ENCODE data around the gene MKLN1. TPM values are rescaled to one million over a fixed set of nuclear protein-coding genes. Genes with fewer than 3 reads are reported as not detected.

The MKLN1 gene
- total and polyA plus RNA-seq, 2 donors (not counting 1 experiment from before 2014, with no cell fraction given) = 8.5 to 68.4 TPM

DNA sequence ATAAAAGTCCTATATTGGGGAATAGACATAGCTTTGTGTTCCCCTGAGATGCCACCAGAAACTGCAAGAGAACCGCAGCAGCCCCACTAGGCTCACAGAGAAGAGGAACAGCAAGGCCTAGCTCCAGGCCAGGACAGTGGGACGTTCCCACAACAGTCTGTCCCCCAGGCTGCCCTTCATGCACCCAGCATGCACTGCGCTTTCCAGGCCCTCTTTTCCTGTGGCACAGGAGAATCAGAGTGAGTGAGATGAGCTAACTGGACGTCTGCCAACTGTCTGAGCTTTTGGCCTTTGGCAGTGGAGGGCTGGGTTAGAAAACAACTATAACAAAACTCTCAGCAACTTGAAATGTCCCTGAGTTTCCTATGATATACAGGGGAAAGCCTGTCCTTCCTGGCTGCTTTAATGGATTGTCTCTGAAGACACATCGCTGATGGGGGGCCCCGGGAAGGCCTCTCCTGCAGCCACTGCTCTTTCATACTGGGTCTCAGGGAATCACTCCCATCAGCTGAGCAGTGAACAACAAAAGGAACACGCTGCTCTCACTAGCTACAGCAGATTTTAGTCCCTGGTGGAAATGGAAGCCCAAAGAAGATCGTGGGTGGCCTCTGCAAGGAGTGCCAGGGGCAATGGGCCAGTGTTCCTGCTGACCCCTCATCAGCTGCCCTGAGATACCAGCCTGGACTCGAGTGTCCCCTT lies 175.3 kb downstream of the MKLN1 start:
- Histone ChIP-seq H3K4me3 (ENCODE audit: control extremely low read depth in 1 of 5, extremely low read depth in 1 of 5, insufficient read depth in 1 of 5, low read depth in 2 of 5, low read length in 4 of 5) (no peak overlapping the region), H3K79me2 (ENCODE audit: control insufficient read depth, insufficient read depth, low read length) (no peaks in the 10 kb centered on the region), H2AFZ (ENCODE audit: insufficient read depth, low read depth, low read length, poor library complexity, severe bottlenecking) (no peak overlapping the region), H3K9me3 (ENCODE audit: control extremely low read depth in 1 of 3, control insufficient read depth in 2 of 3, insufficient read depth in 1 of 3, low read length in 2 of 3) (no peaks in the 10 kb centered on the region), H3K4me2 (replicated peaks; ENCODE audit: low read depth, low read length, poor library complexity, severe bottlenecking) (no peak overlapping the region), H3K27ac (ENCODE audit: low read length in 2 of 2) (no peak overlapping the region), H3K27me3 (replicated peaks in 1 of 4; ENCODE audit: control extremely low read depth in 1 of 4, control insufficient read depth in 3 of 4, insufficient read depth in 4 of 4, low read length in 3 of 4) (no peaks in the 10 kb centered on the region), H4K20me1 (ENCODE audit: control insufficient read depth, insufficient read depth, low read length, poor library complexity, severe bottlenecking) (no peaks in the 10 kb centered on the region), H3K4me1 (ENCODE audit: control insufficient read depth in 2 of 2, insufficient read depth in 2 of 2, low read length in 2 of 2) (peaks cover under 1 to 5% of the 10 kb centered on the region in 2 donors), H3K9ac (ENCODE audit: low read length) (no peak overlapping the region), H3K36me3 (replicated peaks in 1 of 2; ENCODE audit: control extremely low read depth in 1 of 2, control insufficient read depth in 1 of 2, extremely low read depth in 1 of 2, insufficient read depth in 2 of 2, low read length in 1 of 2) (peaks cover 2 to 3% of the 10 kb centered on the region in 2 experiments)
- TF ChIP-seq, protein P1, sequence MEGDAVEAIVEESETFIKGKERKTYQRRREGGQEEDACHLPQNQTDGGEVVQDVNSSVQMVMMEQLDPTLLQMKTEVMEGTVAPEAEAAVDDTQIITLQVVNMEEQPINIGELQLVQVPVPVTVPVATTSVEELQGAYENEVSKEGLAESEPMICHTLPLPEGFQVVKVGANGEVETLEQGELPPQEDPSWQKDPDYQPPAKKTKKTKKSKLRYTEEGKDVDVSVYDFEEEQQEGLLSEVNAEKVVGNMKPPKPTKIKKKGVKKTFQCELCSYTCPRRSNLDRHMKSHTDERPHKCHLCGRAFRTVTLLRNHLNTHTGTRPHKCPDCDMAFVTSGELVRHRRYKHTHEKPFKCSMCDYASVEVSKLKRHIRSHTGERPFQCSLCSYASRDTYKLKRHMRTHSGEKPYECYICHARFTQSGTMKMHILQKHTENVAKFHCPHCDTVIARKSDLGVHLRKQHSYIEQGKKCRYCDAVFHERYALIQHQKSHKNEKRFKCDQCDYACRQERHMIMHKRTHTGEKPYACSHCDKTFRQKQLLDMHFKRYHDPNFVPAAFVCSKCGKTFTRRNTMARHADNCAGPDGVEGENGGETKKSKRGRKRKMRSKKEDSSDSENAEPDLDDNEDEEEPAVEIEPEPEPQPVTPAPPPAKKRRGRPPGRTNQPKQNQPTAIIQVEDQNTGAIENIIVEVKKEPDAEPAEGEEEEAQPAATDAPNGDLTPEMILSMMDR (IDR thresholded peaks at IDR 0.05) = no peak
- TF ChIP-seq EZH2 (IDR thresholded peaks at IDR 0.05; ENCODE audit: borderline replicate concordance, insufficient read depth, low read depth, low read length, poor library complexity, severe bottlenecking) = no peak
- intact Hi-C loops (cut with micrococcal nuclease) = no loop called here
- H3K27ac Mint-ChIP-seq = no peak overlapping the region
- DNase-seq (no peak), ATAC-seq (ENCODE audit: low read depth) (no peak)
- H3K27me3 Mint-ChIP-seq = peaks cover 3% of the 10 kb centered on the region
- CTCF ChIA-PET = interaction anchor here (1.6 to 5.1 kb wide), 3 partner anchors 9 to 152 kb away, joined by 5 to 43 read pairs (median 7); no protein-coding TSS in a partner anchor
- no peaks in the 10 kb centered on the region for H3K9me3 Mint-ChIP-seq (ENCODE audit: insufficient read depth)
- POLR2A ChIA-PET = interaction anchor here (0.6 kb wide), 1 partner anchor 1424 kb away, joined by 3 read pairs; no protein-coding TSS in a partner anchor
- H3K4me3 Mint-ChIP-seq = no peak overlapping the region
- WGBS (ENCODE audit: insufficient coverage) = 81% methylated on average over 7 of the region's 9 CpGs
- peaks cover 14% of the 10 kb centered on the region for H3K4me1 Mint-ChIP-seq

DNA sequence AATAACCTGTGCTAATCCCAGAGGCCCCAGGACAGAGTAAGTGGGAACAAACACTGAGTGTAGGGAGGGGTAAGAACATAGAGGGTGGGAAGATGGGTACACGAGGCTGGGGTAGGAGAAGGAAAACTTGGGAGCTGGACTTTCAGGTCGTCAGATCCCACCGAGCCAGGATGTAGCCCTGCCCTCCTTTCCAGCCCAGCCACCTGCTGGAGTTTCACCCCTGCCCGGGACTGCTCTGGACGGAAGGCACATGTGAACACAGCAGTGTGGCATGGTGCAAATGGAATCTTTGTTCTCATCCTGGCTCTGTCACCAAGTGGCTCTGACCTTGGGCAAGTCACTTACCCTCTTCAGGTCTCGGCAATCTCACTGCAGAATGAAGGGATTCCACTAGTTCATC lies 176.0 kb downstream of the MKLN1 start:
- whole genome bisulfite sequencing (ENCODE audit: insufficient coverage) = 85% methylated on average over 5 of the region's 6 CpGs
- DNase-seq (peak; percentile 10), ATAC-seq (ENCODE audit: low read depth) (no peak)
- TF ChIP-seq, protein P1 (IDR thresholded peaks at IDR 0.05) = no peak
- TF ChIP-seq EZH2 (IDR thresholded peaks at IDR 0.05; ENCODE audit: borderline replicate concordance, insufficient read depth, low read depth, low read length, poor library complexity, severe bottlenecking) = no peak
- POLR2A ChIA-PET = no interaction called here
- CTCF ChIA-PET = interaction anchor here (0.8 to 1.6 kb wide), 3 partner anchors 10 to 151 kb away, joined by 3 to 9 read pairs (median 5); no protein-coding TSS in a partner anchor
- no peaks in the 10 kb centered on the region for H4K20me1 ChIP-seq (ENCODE audit: control insufficient read depth, insufficient read depth, low read length, poor library complexity, severe bottlenecking)
- no peak overlapping the region for H2AFZ ChIP-seq (ENCODE audit: insufficient read depth, low read depth, low read length, poor library complexity, severe bottlenecking)
- Mint-ChIP-seq H3K4me1 (peaks cover 19% of the 10 kb centered on the region), H3K9me3 (ENCODE audit: insufficient read depth) (no peaks in the 10 kb centered on the region), H3K27ac (no peak overlapping the region), H3K27me3 (peaks cover 5% of the 10 kb centered on the region), H3K4me3 (no peak overlapping the region)
- H3K4me1 ChIP-seq (ENCODE audit: control insufficient read depth in 2 of 2, insufficient read depth in 2 of 2, low read length in 2 of 2) = peaks cover 4 to 9% of the 10 kb centered on the region in 2 donors
- H3K36me3 ChIP-seq (replicated peaks in 1 of 2; ENCODE audit: control extremely low read depth in 1 of 2, control insufficient read depth in 1 of 2, extremely low read depth in 1 of 2, insufficient read depth in 2 of 2, low read length in 1 of 2) = peaks cover 2 to 3% of the 10 kb centered on the region in 2 experiments
- no peak overlapping the region for H3K9ac ChIP-seq (ENCODE audit: low read length)
- H3K4me2 ChIP-seq (replicated peaks; ENCODE audit: low read depth, low read length, poor library complexity, severe bottlenecking) = no peak overlapping the region
- H3K27me3 ChIP-seq (replicated peaks in 1 of 4; ENCODE audit: control extremely low read depth in 1 of 4, control insufficient read depth in 3 of 4, insufficient read depth in 4 of 4, low read length in 3 of 4) = no peaks in the 10 kb centered on the region
- no peaks in the 10 kb centered on the region for H3K9me3 ChIP-seq (ENCODE audit: control extremely low read depth in 1 of 3, control insufficient read depth in 2 of 3, insufficient read depth in 1 of 3, low read length in 2 of 3)
- no peak overlapping the region for H3K27ac ChIP-seq (ENCODE audit: low read length in 2 of 2)
- intact Hi-C loops (cut with micrococcal nuclease) = no loop called here
- H3K79me2 ChIP-seq (ENCODE audit: control insufficient read depth, insufficient read depth, low read length) = no peaks in the 10 kb centered on the region
- H3K4me3 ChIP-seq (ENCODE audit: control extremely low read depth in 1 of 5, extremely low read depth in 1 of 5, insufficient read depth in 1 of 5, low read depth in 2 of 5, low read length in 4 of 5) = no peak overlapping the region

Data from B cell (primary cell).